ENCODE results near the gene CACNA1D. TPM values are rescaled to one million over a fixed set of nuclear protein-coding genes. Genes with fewer than 3 reads are reported as not detected.

The CACNA1D gene
- total and polyA plus RNA-seq, 2 experiments from 2014 or later = 5.2 to 27.8 TPM

- no peak for DNase-seq (ENCODE audit: low spot score)
- TF ChIP-seq EZH2phosphoT487 (IDR thresholded peaks at IDR 0.05; ENCODE audit: low read depth, severe bottlenecking, unreplicated experiment) (no peak), EZH2 (IDR thresholded peaks at IDR 0.05; ENCODE audit: borderline replicate concordance) (no peak)
- TF ChIP-seq, protein P1, sequence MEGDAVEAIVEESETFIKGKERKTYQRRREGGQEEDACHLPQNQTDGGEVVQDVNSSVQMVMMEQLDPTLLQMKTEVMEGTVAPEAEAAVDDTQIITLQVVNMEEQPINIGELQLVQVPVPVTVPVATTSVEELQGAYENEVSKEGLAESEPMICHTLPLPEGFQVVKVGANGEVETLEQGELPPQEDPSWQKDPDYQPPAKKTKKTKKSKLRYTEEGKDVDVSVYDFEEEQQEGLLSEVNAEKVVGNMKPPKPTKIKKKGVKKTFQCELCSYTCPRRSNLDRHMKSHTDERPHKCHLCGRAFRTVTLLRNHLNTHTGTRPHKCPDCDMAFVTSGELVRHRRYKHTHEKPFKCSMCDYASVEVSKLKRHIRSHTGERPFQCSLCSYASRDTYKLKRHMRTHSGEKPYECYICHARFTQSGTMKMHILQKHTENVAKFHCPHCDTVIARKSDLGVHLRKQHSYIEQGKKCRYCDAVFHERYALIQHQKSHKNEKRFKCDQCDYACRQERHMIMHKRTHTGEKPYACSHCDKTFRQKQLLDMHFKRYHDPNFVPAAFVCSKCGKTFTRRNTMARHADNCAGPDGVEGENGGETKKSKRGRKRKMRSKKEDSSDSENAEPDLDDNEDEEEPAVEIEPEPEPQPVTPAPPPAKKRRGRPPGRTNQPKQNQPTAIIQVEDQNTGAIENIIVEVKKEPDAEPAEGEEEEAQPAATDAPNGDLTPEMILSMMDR (IDR thresholded peaks at IDR 0.05; ENCODE audit: poor library complexity) = no peak
- peak overlapping the region; percentile 18 for H3K4me2 ChIP-seq
- no peaks in the 10 kb centered on the region for H3K9me3 ChIP-seq (ENCODE audit: low read depth)
- H2AFZ ChIP-seq = no peak overlapping the region
- H4K20me1 ChIP-seq (ENCODE audit: insufficient read depth, poor library complexity, severe bottlenecking) = no peaks in the 10 kb centered on the region
- H3K27ac ChIP-seq = peak overlapping the region; percentile 59
- H3K36me3 ChIP-seq (replicated peaks; ENCODE audit: insufficient read depth, low read depth) = no peaks in the 10 kb centered on the region
- no peaks in the 10 kb centered on the region for H3K9me2 ChIP-seq (replicated peaks; ENCODE audit: insufficient read depth)
- 74% methylated on average over 4 of the region's 4 CpGs for WGBS (ENCODE audit: low lambda C conversion rate, missing lambda C conversion rate)
- no peak overlapping the region for H3K4me3 ChIP-seq
- H3K27me3 ChIP-seq = peaks cover 6% of the 10 kb centered on the region
- peaks cover 31% of the 10 kb centered on the region for H3K4me1 ChIP-seq (ENCODE audit: insufficient read depth)
- H3K79me2 ChIP-seq = no peaks in the 10 kb centered on the region
Observed at GRCh38 chr3:53490459-53490968, 3.9 kb upstream of the CACNA1D start.

DNA sequence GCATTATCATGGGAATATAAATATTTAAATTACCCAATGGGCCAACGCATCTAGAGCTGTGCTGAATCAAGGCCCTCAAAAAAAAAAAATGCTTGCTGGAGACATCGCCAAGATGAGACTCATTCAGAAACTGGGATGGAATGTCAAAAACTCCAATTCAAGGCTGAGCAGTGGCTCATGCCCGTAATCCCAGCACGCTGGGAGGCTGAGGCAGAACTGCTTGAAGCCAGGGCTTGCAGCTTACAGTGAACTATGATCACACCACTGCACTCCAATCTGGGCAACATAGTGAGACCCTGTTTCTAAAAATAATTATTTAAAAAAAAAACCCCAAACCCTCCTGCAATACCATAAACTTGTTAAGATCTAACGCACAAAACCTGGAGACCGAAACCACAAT, 3.1 kb upstream of the CACNA1D start:
- H2AFZ ChIP-seq = no peak overlapping the region
- no peaks in the 10 kb centered on the region for H3K79me2 ChIP-seq
- no peaks in the 10 kb centered on the region for H3K9me3 ChIP-seq (ENCODE audit: low read depth)
- peaks cover 12% of the 10 kb centered on the region for H3K27me3 ChIP-seq
- H3K4me3 ChIP-seq = no peak overlapping the region
- TF ChIP-seq, protein P1 (IDR thresholded peaks at IDR 0.05; ENCODE audit: poor library complexity) = no peak
- TF ChIP-seq EZH2 (IDR thresholded peaks at IDR 0.05; ENCODE audit: borderline replicate concordance) = no peak
- TF ChIP-seq EZH2phosphoT487 (IDR thresholded peaks at IDR 0.05; ENCODE audit: low read depth, severe bottlenecking, unreplicated experiment) = no peak
- no peak overlapping the region for H3K4me2 ChIP-seq
- no peaks in the 10 kb centered on the region for H4K20me1 ChIP-seq (ENCODE audit: insufficient read depth, poor library complexity, severe bottlenecking)
- H3K27ac ChIP-seq = no peak overlapping the region
- peaks cover 34% of the 10 kb centered on the region for H3K4me1 ChIP-seq (ENCODE audit: insufficient read depth)
- 73% methylated on average over 6 of the region's 6 CpGs for WGBS (ENCODE audit: low lambda C conversion rate, missing lambda C conversion rate)
- no peaks in the 10 kb centered on the region for H3K36me3 ChIP-seq (replicated peaks; ENCODE audit: insufficient read depth, low read depth)
- no peak for DNase-seq (ENCODE audit: low spot score)
- no peaks in the 10 kb centered on the region for H3K9me2 ChIP-seq (replicated peaks; ENCODE audit: insufficient read depth)

GRCh38 chr3:53493595-53493962, 832 bp upstream of the CACNA1D start:
- Histone ChIP-seq H3K4me1 (ENCODE audit: insufficient read depth) (peaks cover 28% of the 10 kb centered on the region), H3K4me3 (peak overlapping the region; percentile 68), H2AFZ (peak overlapping the region; percentile 87), H3K4me2 (peak overlapping the region; percentile 96), H3K9me3 (ENCODE audit: low read depth) (no peaks in the 10 kb centered on the region), H3K27ac (peak overlapping the region; percentile 49), H3K9me2 (replicated peaks; ENCODE audit: insufficient read depth) (no peaks in the 10 kb centered on the region), H3K36me3 (replicated peaks; ENCODE audit: insufficient read depth, low read depth) (no peaks in the 10 kb centered on the region), H3K79me2 (no peaks in the 10 kb centered on the region), H4K20me1 (ENCODE audit: insufficient read depth, poor library complexity, severe bottlenecking) (no peaks in the 10 kb centered on the region), H3K27me3 (peaks cover 17% of the 10 kb centered on the region)
- TF ChIP-seq EZH2 (IDR thresholded peaks at IDR 0.05; ENCODE audit: borderline replicate concordance) = no peak
- no peak for TF ChIP-seq EZH2phosphoT487 (IDR thresholded peaks at IDR 0.05; ENCODE audit: low read depth, severe bottlenecking, unreplicated experiment)
- WGBS (ENCODE audit: low lambda C conversion rate, missing lambda C conversion rate) = 8% methylated on average over 12 of the region's 13 CpGs
- DNase-seq (ENCODE audit: low spot score) = no peak

- Histone ChIP-seq H3K36me3 (replicated peaks; ENCODE audit: insufficient read depth, low read depth) (no peaks in the 10 kb centered on the region), H3K4me1 (ENCODE audit: insufficient read depth) (peaks cover 34% of the 10 kb centered on the region), H3K4me3 (peak overlapping the region; percentile 54), H4K20me1 (ENCODE audit: insufficient read depth, poor library complexity, severe bottlenecking) (no peaks in the 10 kb centered on the region), H2AFZ (peak overlapping the region; percentile 55), H3K9me3 (ENCODE audit: low read depth) (no peaks in the 10 kb centered on the region), H3K27ac (no peak overlapping the region), H3K27me3 (peaks cover 17% of the 10 kb centered on the region), H3K79me2 (no peaks in the 10 kb centered on the region), H3K4me2 (peak overlapping the region; percentile 98), H3K9me2 (replicated peaks; ENCODE audit: insufficient read depth) (no peaks in the 10 kb centered on the region)
- 2% methylated on average over 22 of the region's 27 CpGs for WGBS (ENCODE audit: low lambda C conversion rate, missing lambda C conversion rate)
- TF ChIP-seq EZH2 (IDR thresholded peaks at IDR 0.05; ENCODE audit: borderline replicate concordance) = no peak
- TF ChIP-seq, protein P1 (IDR thresholded peaks at IDR 0.05; ENCODE audit: poor library complexity) = no peak
- no peak for TF ChIP-seq EZH2phosphoT487 (IDR thresholded peaks at IDR 0.05; ENCODE audit: low read depth, severe bottlenecking, unreplicated experiment)
- no peak for DNase-seq (ENCODE audit: low spot score)
Observed at GRCh38 chr3:53495146-53495519, 722 bp downstream of the CACNA1D start.
